Stimulated activated CD4-positive, alpha-beta T cell treated with anti-CD3 and anti-CD28 coated beads, Interleukin-12 subunit alpha, Interleukin-12 subunit beta, amount 100 ng/mL, for 24 hours (primary cell): ENCODE results near the gene PTPRN2.
"Not testable (repeated sequence)": the region's sequence is repeated elsewhere in the genome, so short reads cannot be mapped to it uniquely, and the experiment has no call there.

Experiments used
- DNase-seq, 2 experiments: peaks; one replicate each; pipeline ENCODE4 v3.0.0-alpha.2; 2020; ENCODE audit warnings: low read depth in 2 of 2

Gene PTPRN2

GRCh38 chr7:158468181-158468580 is 119.4 kb downstream of the PTPRN2 start:
- no peak for DNase-seq

GRCh38 chr7:158467562-158467961 is 120.1 kb downstream of the PTPRN2 start:
- DNase-seq: no peak

DNA sequence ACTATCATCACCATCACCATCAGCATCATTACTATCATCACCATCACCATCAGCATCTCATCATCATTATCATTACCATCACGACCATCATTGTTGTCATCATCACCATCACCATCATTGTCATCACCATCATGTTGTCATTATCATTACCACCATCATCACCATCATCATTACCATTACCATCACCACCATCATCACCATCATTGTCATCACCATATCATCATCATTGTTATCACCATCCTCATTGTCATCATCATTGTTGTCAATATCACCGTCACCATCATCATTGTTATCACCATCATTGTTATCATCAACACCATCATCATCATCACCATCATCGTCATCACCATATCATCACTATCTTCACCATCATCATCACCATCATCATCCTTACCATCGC is 124.3 kb downstream of the PTPRN2 start:
- DNase-seq: no peak

- no peak for DNase-seq
Measured at GRCh38 chr7:158461824-158462223, 125.8 kb downstream of the PTPRN2 start.

DNA sequence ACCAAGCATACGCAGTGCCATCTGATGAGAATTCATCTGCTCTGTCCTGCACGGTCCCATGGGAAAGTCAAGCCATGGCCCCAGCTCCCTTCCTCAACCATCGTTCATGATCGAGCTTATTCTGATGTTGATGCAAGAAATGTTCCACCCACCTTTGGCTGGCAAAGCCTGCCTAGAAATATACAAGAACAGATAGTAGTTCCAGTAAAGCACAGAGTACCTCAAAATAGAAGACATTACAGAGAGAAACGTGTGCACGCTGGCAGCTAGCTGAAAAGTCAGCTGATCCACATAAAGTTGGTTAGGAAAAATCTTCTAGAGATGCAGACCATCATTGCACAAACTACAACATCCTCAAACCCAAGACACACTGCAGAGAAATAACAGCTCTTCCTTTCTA is 127.0 kb downstream of the PTPRN2 start:
- DNase-seq: no peak

- no peak for DNase-seq
Measured at GRCh38 chr7:158458716-158459282, 128.8 kb downstream of the PTPRN2 start.

GRCh38 chr7:158458096-158458495 is 129.5 kb downstream of the PTPRN2 start:
- DNase-seq: no peak

DNA sequence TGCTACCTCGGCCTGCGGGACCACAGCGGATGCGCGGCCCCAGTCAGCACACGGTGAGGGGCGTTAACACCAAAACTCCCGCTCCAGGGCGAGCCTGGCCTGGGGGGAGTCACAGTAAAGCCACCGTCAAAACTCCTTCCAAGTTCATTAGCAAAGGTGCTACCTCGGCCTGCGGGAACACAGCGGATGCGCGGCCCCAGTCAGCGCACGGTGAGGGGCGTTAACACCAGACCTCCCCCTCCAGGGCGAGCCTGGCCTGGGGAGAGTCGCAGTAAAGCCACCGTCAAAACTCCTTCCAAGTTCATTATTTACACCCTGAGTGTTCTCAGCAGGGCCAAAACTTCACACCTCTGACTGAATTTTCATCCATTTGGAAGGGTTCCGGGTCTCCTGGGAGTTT is 130.0 kb downstream of the PTPRN2 start:
- not testable (repeated sequence) for DNase-seq

DNA sequence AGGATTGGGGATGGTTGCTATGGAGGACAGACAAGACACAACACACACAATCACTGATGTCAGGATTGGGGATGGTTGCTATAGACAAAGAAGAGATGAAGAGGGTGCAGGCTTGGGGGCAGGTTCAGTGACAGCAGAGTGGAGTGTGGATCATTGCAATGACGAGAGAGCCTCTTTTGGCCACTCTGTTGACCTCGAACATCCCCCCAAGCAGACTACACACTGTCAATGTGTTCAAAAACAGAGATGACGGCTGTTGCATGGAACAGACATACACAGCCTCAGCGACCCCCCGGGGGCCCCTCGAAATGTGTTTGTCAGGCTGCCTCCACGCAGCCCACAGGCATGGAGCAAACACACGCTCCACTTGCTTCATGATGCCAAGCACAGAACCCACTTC is 133.0 kb downstream of the PTPRN2 start:
- DNase-seq: no peak

DNA sequence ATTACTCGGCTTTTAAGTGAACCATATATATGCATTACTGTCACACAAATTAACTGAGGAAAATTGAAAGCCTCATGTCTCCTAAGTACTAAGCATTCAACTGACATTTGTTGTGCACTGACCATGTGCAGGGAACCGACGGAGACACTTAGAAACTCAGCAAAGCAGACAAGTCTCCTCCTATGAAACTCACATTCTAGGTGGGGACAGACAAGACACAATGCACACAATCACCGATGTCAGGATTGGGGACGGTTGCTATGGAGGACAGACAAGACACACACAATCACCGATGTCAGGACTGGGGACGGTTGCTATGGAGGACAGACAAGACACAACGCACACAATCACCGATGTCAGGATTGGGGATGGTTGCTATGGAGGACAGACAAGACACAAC is 134.0 kb downstream of the PTPRN2 start:
- DNase-seq: no peak

GRCh38 chr7:158452331-158452730 is 135.3 kb downstream of the PTPRN2 start:
- no peak for DNase-seq

- no peak for DNase-seq
Measured at GRCh38 chr7:158450476-158451124, 137.0 kb downstream of the PTPRN2 start.

DNA sequence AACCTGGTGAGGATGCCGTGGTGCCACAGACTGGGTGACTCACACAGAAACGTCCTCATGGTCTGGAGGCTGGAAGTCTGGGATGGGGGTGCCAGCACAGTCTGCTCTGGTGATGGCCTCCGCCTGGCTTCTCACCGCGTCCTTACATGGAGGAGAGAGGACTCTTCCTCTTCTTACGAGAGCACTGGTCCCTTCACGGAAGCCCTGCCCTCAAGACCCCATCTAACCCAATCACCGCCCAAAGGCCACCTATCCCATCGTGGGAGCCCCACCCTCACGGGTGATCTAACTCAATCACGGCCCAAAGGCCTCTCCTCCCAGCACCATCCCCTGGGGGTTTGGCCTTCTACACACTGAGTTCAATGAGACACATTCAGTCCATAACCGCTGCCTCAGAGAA is 137.7 kb downstream of the PTPRN2 start:
- no peak for DNase-seq

DNA sequence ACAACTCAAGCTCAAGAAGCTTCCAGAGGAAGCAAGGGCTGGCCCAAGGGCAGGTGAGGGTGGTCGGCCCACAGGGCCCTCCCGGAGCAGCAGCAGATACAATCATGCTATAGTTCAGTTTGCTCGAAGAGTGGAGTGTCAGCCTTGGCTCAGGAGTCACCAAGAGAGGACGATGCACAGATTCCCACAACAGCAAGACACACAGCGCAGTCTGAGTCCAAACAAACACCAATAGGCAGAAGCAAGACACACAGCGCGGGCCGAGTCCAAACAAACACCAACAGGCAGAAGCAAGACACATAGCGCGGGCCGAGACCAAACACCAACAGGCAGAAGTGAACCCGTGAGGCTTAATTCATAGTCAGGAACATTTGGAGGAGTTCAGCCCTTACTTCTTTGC is 138.4 kb downstream of the PTPRN2 start:
- DNase-seq: no peak

GRCh38 chr7:158448430-158449100 is 139.1 kb downstream of the PTPRN2 start:
- DNase-seq: no peak

DNA sequence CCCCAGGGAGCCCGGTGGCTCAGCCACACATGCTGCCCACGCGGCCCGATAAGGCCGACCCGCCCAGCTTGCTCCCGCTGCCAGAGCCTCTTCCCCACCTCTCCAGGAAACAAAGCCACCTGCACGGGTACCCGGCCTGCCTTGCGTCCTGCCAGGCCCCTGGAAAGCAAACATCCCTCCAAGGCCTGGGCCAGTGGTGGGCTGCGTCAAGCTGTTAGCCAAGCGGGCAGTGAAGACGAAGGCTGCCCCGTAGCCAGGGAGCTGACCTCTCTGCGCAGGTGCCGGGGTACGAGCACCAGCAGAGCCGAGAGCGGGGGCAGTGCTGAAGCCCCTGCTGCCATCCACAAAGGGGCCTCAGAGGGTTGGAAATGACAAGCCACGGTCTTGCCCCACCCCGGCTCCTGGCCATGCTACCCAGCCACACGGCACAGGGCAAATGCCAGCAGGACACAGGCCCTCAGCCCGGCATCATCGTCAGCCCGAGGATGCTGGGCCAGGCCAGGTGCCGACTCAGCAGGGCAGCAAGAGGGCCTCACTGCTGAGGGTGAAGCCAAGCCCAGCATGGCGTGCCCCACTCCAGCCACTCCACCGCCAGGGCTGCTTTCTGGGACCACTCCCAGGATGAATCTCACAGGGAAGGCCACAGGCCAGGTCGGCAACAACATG is 140.0 kb downstream of the PTPRN2 start:
- no peak for DNase-seq

GRCh38 chr7:158447151-158447505 is 140.5 kb downstream of the PTPRN2 start:
- no peak for DNase-seq

- DNase-seq: no peak
Measured at GRCh38 chr7:158446706-158447105, 140.9 kb downstream of the PTPRN2 start.

- no peak for DNase-seq
Measured at GRCh38 chr7:158446281-158446680, 141.3 kb downstream of the PTPRN2 start.

- no peak for DNase-seq
Measured at GRCh38 chr7:158445421-158446175, 142.0 kb downstream of the PTPRN2 start.

DNA sequence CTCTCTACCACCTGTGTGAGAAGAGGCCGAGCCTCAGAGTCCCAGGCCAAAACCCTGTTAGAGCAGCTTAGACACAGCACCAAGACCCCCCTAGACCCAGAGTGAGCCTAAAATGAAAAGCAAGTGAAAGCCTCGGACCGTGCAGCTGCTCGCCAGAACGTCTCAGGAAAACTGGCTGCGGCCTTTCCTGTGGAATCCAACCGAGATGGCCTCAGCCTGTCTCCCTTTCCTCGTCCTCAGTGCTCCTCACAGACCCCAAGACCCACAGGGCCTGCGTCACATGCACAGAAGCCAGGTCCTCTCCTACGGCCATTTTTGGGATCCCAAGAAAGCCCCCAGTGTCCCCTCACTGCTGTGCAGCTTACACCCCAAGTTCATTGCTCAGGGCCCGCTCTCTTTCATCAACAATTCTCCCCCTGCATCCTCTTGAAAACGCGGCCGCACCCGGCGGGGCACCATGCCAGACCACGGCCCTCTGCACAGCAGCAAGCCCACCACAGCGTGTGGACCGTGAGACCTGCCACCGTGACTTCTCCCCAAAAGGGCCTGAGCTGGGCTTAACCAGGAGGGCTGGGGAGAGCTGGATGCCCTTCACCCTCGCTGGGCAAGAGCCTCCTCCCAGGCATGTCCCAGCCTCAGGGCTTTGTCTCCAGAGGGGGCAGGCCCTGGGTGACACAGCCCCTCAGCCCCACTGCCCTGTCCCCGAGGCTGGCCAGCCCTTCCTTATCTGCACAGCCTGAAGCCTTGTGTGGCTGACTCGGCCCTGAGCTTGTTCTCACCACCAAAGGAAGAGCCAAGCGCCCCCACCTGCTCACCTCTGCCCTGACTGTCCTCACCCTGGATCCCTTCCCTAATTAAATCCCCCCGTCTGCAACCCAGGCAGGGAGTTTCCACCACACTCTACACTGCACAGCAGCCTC is 142.9 kb downstream of the PTPRN2 start:
- DNase-seq: no peak
